ENCODE data around the gene FARP2.
"Not testable (repeated sequence)": the region's sequence is repeated elsewhere in the genome, so short reads cannot be mapped to it uniquely, and the experiment has no call there.

FARP2 gene

GRCh38 chr2:241315879-241316631 lies 40.0 kb upstream of the FARP2 start, which contains the start of gene SEPTIN2:
Gene SEPTIN2 (plus strand): TSS chr2:241315925. CDS start chr2:241324233, 8,308 bp downstream.
- H3K4me3 ChIP-seq (ENCODE audit: low read depth, low read length): peak within 1 kb of the TSS; percentile 81
- in situ Hi-C loops (cut with HindIII; ENCODE audit: low sequenced_read_pairs): no loop called here
- TF ChIP-seq CTCF (IDR thresholded peaks at IDR 0.05; ENCODE audit: low read depth, low read length, missing control alignments): no peak
- no peak for DNase-seq (ENCODE audit: low read depth)

- no peak for TF ChIP-seq CTCF (IDR thresholded peaks at IDR 0.05; ENCODE audit: low read depth, low read length, missing control alignments)
- in situ Hi-C loops (cut with HindIII; ENCODE audit: low sequenced_read_pairs): no loop called here
- DNase-seq (ENCODE audit: low read depth): no peak
- H3K4me3 ChIP-seq (ENCODE audit: low read depth, low read length): peak overlapping the region; percentile 81
These were observed 39.3 kb upstream of the FARP2 start for GRCh38 chr2:241316825-241317224.

GRCh38 chr2:241317391-241317790 lies 38.7 kb upstream of the FARP2 start:
- no peak for DNase-seq (ENCODE audit: low read depth)
- no peak for TF ChIP-seq CTCF (IDR thresholded peaks at IDR 0.05; ENCODE audit: low read depth, low read length, missing control alignments)
- in situ Hi-C loops (cut with HindIII; ENCODE audit: low sequenced_read_pairs): no loop called here
- H3K4me3 ChIP-seq (ENCODE audit: low read depth, low read length): peak overlapping the region; percentile 81

GRCh38 chr2:241318830-241319229 lies 37.3 kb upstream of the FARP2 start:
- H3K4me3 ChIP-seq (ENCODE audit: low read depth, low read length); in situ Hi-C loops (cut with HindIII; ENCODE audit: low sequenced_read_pairs): not testable (repeated sequence)

GRCh38 chr2:241320394-241320793 lies 35.7 kb upstream of the FARP2 start:
- DNase-seq (ENCODE audit: low read depth): no peak
- in situ Hi-C loops (cut with HindIII; ENCODE audit: low sequenced_read_pairs): no loop called here
- TF ChIP-seq CTCF (IDR thresholded peaks at IDR 0.05; ENCODE audit: low read depth, low read length, missing control alignments): no peak
- H3K4me3 ChIP-seq (ENCODE audit: low read depth, low read length): no peak overlapping the region

More at GRCh38 chr2:241318830-241319229, 37.3 kb upstream of the FARP2 start:
- not testable (repeated sequence) for DNase-seq (ENCODE audit: low read depth)

- in situ Hi-C loops (cut with HindIII; ENCODE audit: low sequenced_read_pairs): no loop called here
- no peak overlapping the region for H3K4me3 ChIP-seq (ENCODE audit: low read depth, low read length)
- TF ChIP-seq CTCF (IDR thresholded peaks at IDR 0.05; ENCODE audit: low read depth, low read length, missing control alignments): no peak
- no peak for DNase-seq (ENCODE audit: low read depth)
These were observed 35.1 kb upstream of the FARP2 start for GRCh38 chr2:241321033-241321432.

GRCh38 chr2:241321886-241322285 lies 34.2 kb upstream of the FARP2 start:
- TF ChIP-seq CTCF (IDR thresholded peaks at IDR 0.05; ENCODE audit: low read depth, low read length, missing control alignments): no peak
- no peak for DNase-seq (ENCODE audit: low read depth)
- in situ Hi-C loops (cut with HindIII; ENCODE audit: low sequenced_read_pairs): no loop called here
- no peak overlapping the region for H3K4me3 ChIP-seq (ENCODE audit: low read depth, low read length)

All from astrocyte of the cerebellum (primary cell).